GM12873 (cell line): ENCODE measurements around the gene PRDX3.

Experiments
- TF ChIP-seq, protein P1 (sequence below): IDR thresholded peaks from 2 replicates; pipeline ENCODE4 v1.5.1; 2012; ENCODE audit warnings: low read depth, mild to moderate bottlenecking, moderate library complexity, low read length, control low read depth; ENCODE audit not compliant: insufficient read depth; ENCODE audit errors: missing control alignments

Gene PRDX3

GRCh38 chr10:119167041-119167440, 11.6 kb downstream of the PRDX3 start:
- TF ChIP-seq, protein P1, sequence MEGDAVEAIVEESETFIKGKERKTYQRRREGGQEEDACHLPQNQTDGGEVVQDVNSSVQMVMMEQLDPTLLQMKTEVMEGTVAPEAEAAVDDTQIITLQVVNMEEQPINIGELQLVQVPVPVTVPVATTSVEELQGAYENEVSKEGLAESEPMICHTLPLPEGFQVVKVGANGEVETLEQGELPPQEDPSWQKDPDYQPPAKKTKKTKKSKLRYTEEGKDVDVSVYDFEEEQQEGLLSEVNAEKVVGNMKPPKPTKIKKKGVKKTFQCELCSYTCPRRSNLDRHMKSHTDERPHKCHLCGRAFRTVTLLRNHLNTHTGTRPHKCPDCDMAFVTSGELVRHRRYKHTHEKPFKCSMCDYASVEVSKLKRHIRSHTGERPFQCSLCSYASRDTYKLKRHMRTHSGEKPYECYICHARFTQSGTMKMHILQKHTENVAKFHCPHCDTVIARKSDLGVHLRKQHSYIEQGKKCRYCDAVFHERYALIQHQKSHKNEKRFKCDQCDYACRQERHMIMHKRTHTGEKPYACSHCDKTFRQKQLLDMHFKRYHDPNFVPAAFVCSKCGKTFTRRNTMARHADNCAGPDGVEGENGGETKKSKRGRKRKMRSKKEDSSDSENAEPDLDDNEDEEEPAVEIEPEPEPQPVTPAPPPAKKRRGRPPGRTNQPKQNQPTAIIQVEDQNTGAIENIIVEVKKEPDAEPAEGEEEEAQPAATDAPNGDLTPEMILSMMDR: no peak

DNA sequence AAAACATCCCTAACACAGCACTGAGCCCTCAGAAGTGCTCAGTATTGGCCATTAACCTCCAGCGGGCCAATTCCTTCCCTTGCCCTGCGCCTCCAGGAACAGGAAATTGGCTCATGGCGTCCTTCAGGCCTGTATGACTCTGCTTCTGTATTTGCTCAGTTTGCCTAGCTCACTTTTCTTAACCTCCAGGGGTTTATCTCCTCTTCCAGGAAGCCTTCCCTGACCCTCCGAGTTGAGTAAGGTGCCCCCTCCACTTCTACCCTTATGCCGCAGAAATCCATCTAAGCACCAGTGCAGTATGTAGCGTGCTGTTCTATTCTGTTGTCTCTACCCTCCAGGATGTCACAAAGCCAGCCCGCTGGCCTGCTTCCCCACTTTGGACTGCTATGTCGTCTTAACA, 12.0 kb downstream of the PRDX3 start:
- TF ChIP-seq, protein P1: no peak

GRCh38 chr10:119166118-119166500, 12.5 kb downstream of the PRDX3 start:
- TF ChIP-seq, protein P1: no peak

GRCh38 chr10:119165171-119166117, 13.2 kb downstream of the PRDX3 start, which contains the start of gene SFXN4:
Gene SFXN4 (minus strand): TSS chr10:119165714. CDS start chr10:119165647, 67 bp downstream.
- TF ChIP-seq, protein P1: peak; percentile 4

GRCh38 chr10:119162452-119163092, 16.0 kb downstream of the PRDX3 start:
- TF ChIP-seq, protein P1: no peak

- TF ChIP-seq, protein P1: no peak
Observed at GRCh38 chr10:119161680-119162451, 16.7 kb downstream of the PRDX3 start.

DNA sequence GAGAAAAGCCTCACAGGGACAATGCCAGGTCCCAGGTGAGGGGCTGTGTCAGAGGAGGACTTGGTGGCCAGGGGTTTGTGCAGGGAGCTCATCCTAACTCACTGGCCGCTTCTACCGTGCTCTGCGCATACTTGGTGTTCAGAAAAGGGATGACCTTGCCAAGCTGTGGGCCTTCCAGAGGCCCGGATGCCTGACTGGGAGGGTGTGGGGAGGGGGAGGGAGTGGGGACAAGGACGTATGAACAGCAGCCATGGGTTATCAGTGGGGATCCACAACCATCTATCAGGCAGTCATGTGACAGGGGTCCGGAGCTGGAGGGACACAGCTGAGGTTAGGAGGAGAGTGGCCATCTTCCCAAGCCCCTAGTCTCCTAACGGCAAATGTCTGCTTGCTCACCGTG, 19.3 kb downstream of the PRDX3 start:
- TF ChIP-seq, protein P1: no peak
